Skeletal muscle tissue (tissue), 4 donors: Measurements from ENCODE around the gene GRID1. TPM values are rescaled to one million over a fixed set of nuclear protein-coding genes. Genes with fewer than 3 reads are reported as not detected.

ENCODE experiments used
- H3K27ac ChIP-seq: one replicate; pipeline ENCODE4 v1.7.0; 2013; ENCODE audit warnings: mild to moderate bottlenecking, low read depth, low read length, inconsistent platforms
- H3K27me3 ChIP-seq, 3 donors: one replicate each; pipeline ENCODE4 v1.7.0; 2013; ENCODE audit warnings: low read length in 3 of 3; ENCODE audit not compliant: control insufficient read depth in 3 of 3, insufficient read depth in 3 of 3
- H3K36me3 ChIP-seq, 3 donors: one replicate each; pipeline ENCODE4 v1.7.0; 2013; ENCODE audit warnings: low read length in 3 of 3; ENCODE audit not compliant: control insufficient read depth in 3 of 3, insufficient read depth in 3 of 3
- H3K4me1 ChIP-seq, 3 donors: one replicate each; pipeline ENCODE4 v1.7.0; 2013; ENCODE audit warnings: low read length in 3 of 3, mild to moderate bottlenecking in 3 of 3; ENCODE audit not compliant: control insufficient read depth in 3 of 3, insufficient read depth in 3 of 3
- H3K4me3 ChIP-seq, 3 donors: one replicate each; pipeline ENCODE4 v1.7.0; 2013; ENCODE audit warnings: low read length in 3 of 3
- H3K9ac ChIP-seq, 3 donors: one replicate each; pipeline ENCODE4 v1.7.0; 2013; ENCODE audit warnings: low read length in 3 of 3, mild to moderate bottlenecking in 3 of 3, moderate library complexity in 2 of 3, low read depth in 1 of 3
- H3K9me3 ChIP-seq, 3 donors: one replicate each; pipeline ENCODE4 v1.7.0; 2013; ENCODE audit warnings: low read length in 3 of 3; ENCODE audit not compliant: control insufficient read depth in 3 of 3
- total RNA-seq: library from RNA; depleted of rRNA; stranded (reverse); fragments of >200 nt; gene quantifications from one replicate; pipeline ENCODE4 v1.2.3, GENCODE V29; 2014
- donor health status: Osteomylitis.

Gene GRID1
- total RNA-seq, 1 donor from 2014 or later: 2.1 TPM

- H3K27me3 ChIP-seq: peaks cover 49 to 59% (median 53%) of the 10 kb centered on the region in 3 donors
- peak overlapping the region in 2 of 3 donors; percentile 36 to 45 for H3K4me3 ChIP-seq
Observed at GRCh38 chr10:86363184-86363832, 3.3 kb downstream of the GRID1 start.

GRCh38 chr10:86362586-86363183 is 3.9 kb downstream of the GRID1 start:
- Histone ChIP-seq H3K9ac (peak overlapping the region in 1 of 3 donors; percentile 40), H3K27ac (no peak overlapping the region), H3K36me3 (no peaks in the 10 kb centered on the region), H3K9me3 (no peaks in the 10 kb centered on the region), H3K4me3 (peak overlapping the region in 1 of 3 donors; percentile 6), H3K4me1 (peaks cover 4 to 31% (median 16%) of the 10 kb centered on the region in 3 donors), H3K27me3 (peaks cover 43 to 55% (median 47%) of the 10 kb centered on the region in 3 donors)

More at GRCh38 chr10:86363184-86363832, 3.3 kb downstream of the GRID1 start:
- Histone ChIP-seq H3K27ac (no peak overlapping the region), H3K9me3 (no peaks in the 10 kb centered on the region), H3K4me1 (peaks cover 4 to 31% (median 18%) of the 10 kb centered on the region in 3 donors), H3K36me3 (no peaks in the 10 kb centered on the region), H3K9ac (peak overlapping the region in 2 of 3 donors; percentile 20 to 40)

- Histone ChIP-seq H3K4me1 (peaks cover 4 to 32% (median 14%) of the 10 kb centered on the region in 3 donors), H3K9me3 (no peaks in the 10 kb centered on the region), H3K36me3 (no peaks in the 10 kb centered on the region), H3K27ac (no peak overlapping the region), H3K4me3 (no peak overlapping the region), H3K9ac (no peak overlapping the region), H3K27me3 (peaks cover 38 to 49% (median 41%) of the 10 kb centered on the region in 3 donors)
Observed at GRCh38 chr10:86362129-86362527, 4.5 kb downstream of the GRID1 start.

- no peaks in the 10 kb centered on the region for H3K9me3 ChIP-seq
- H3K27ac ChIP-seq: no peak overlapping the region
- H3K27me3 ChIP-seq: peaks cover 37 to 45% (median 38%) of the 10 kb centered on the region in 3 donors
- H3K36me3 ChIP-seq: no peaks in the 10 kb centered on the region
- H3K4me1 ChIP-seq: peaks cover 4 to 32% (median 14%) of the 10 kb centered on the region in 3 donors
- H3K4me3 ChIP-seq: no peak overlapping the region
- no peak overlapping the region for H3K9ac ChIP-seq
Observed at GRCh38 chr10:86361156-86362128, 5.2 kb downstream of the GRID1 start.

GRCh38 chr10:86360657-86361056 is 5.9 kb downstream of the GRID1 start:
- H3K4me1 ChIP-seq: peaks cover 4 to 31% (median 14%) of the 10 kb centered on the region in 3 donors
- no peak overlapping the region for H3K4me3 ChIP-seq
- no peak overlapping the region for H3K27ac ChIP-seq
- H3K9me3 ChIP-seq: no peaks in the 10 kb centered on the region
- H3K9ac ChIP-seq: no peak overlapping the region
- no peaks in the 10 kb centered on the region for H3K36me3 ChIP-seq
- peaks cover 35 to 48% (median 36%) of the 10 kb centered on the region in 3 donors for H3K27me3 ChIP-seq

- Histone ChIP-seq H3K9me3 (no peaks in the 10 kb centered on the region), H3K27ac (no peak overlapping the region), H3K4me1 (peaks cover 9 to 27% (median 14%) of the 10 kb centered on the region in 3 donors), H3K9ac (no peak overlapping the region), H3K36me3 (no peaks in the 10 kb centered on the region), H3K4me3 (no peak overlapping the region), H3K27me3 (peaks cover 29 to 50% (median 29%) of the 10 kb centered on the region in 3 donors)
Observed at GRCh38 chr10:86359954-86360353, 6.6 kb downstream of the GRID1 start.

GRCh38 chr10:86359111-86359510 is 7.5 kb downstream of the GRID1 start:
- H3K36me3 ChIP-seq: no peaks in the 10 kb centered on the region
- peaks cover 9 to 19% (median 15%) of the 10 kb centered on the region in 3 donors for H3K4me1 ChIP-seq
- H3K9ac ChIP-seq: no peak overlapping the region

GRCh38 chr10:86357676-86358075 is 8.9 kb downstream of the GRID1 start:
- H3K9ac ChIP-seq: no peak overlapping the region
- H3K27ac ChIP-seq: no peak overlapping the region
- H3K9me3 ChIP-seq: peaks cover 0 to under 1% (median 0%) of the 10 kb centered on the region in 3 donors

More at GRCh38 chr10:86359111-86359510, 7.5 kb downstream of the GRID1 start:
- Histone ChIP-seq H3K9me3 (no peaks in the 10 kb centered on the region), H3K27me3 (peaks cover 21 to 48% (median 21%) of the 10 kb centered on the region in 3 donors), H3K4me3 (no peak overlapping the region), H3K27ac (no peak overlapping the region)

GRCh38 chr10:86357041-86357440 is 9.6 kb downstream of the GRID1 start:
- Histone ChIP-seq H3K36me3 (no peaks in the 10 kb centered on the region), H3K4me3 (no peak overlapping the region), H3K4me1 (peaks cover 5 to 6% (median 5%) of the 10 kb centered on the region in 3 donors), H3K27ac (no peak overlapping the region), H3K9ac (no peak overlapping the region), H3K9me3 (peaks cover 0 to 5% (median 0%) of the 10 kb centered on the region in 3 donors), H3K27me3 (peaks cover 4 to 30% (median 13%) of the 10 kb centered on the region in 3 donors)

More at GRCh38 chr10:86357676-86358075, 8.9 kb downstream of the GRID1 start:
- Histone ChIP-seq H3K4me1 (peaks cover 5 to 6% (median 5%) of the 10 kb centered on the region in 3 donors), H3K36me3 (no peaks in the 10 kb centered on the region), H3K27me3 (peaks cover 9 to 36% (median 18%) of the 10 kb centered on the region in 3 donors), H3K4me3 (no peak overlapping the region)
